ENCODE results near the gene SNX22.
A peak's percentile ranks its signal among the peaks of the same experiment; 100 is the strongest.

Gene SNX22

GRCh38 chr15:64156652-64157331 lies 5.3 kb downstream of the SNX22 start:
- H3K4me3 ChIP-seq (ENCODE audit: low read depth, low read length): no peak overlapping the region
- DNase-seq (ENCODE audit: low read depth): no peak
- TF ChIP-seq CTCF (conservative IDR thresholded peaks at IDR 0.05; ENCODE audit: low read depth, low read length): no peak

- TF ChIP-seq CTCF (conservative IDR thresholded peaks at IDR 0.05; ENCODE audit: low read depth, low read length): no peak
- no peak overlapping the region for H3K4me3 ChIP-seq (ENCODE audit: low read depth, low read length)
- no peak for DNase-seq (ENCODE audit: low read depth)
Observed at GRCh38 chr15:64157599-64158125, 6.1 kb downstream of the SNX22 start.

GRCh38 chr15:64158363-64159134 lies 7.0 kb downstream of the SNX22 start:
- no peak for DNase-seq (ENCODE audit: low read depth)
- no peak for TF ChIP-seq CTCF (conservative IDR thresholded peaks at IDR 0.05; ENCODE audit: low read depth, low read length)

GRCh38 chr15:64161688-64162477 lies 10.4 kb downstream of the SNX22 start:
- TF ChIP-seq CTCF (conservative IDR thresholded peaks at IDR 0.05; ENCODE audit: low read depth, low read length): no peak
- DNase-seq (ENCODE audit: low read depth): no peak
- peak overlapping the region; percentile 98 for H3K4me3 ChIP-seq (ENCODE audit: low read depth, low read length)

More at GRCh38 chr15:64158363-64159134, 7.0 kb downstream of the SNX22 start:
- H3K4me3 ChIP-seq (ENCODE audit: low read depth, low read length): no peak overlapping the region

GRCh38 chr15:64162478-64162868 lies 10.9 kb downstream of the SNX22 start:
- peak overlapping the region; percentile 98 for H3K4me3 ChIP-seq (ENCODE audit: low read depth, low read length)
- DNase-seq (ENCODE audit: low read depth): no peak
- no peak for TF ChIP-seq CTCF (conservative IDR thresholded peaks at IDR 0.05; ENCODE audit: low read depth, low read length)

GRCh38 chr15:64162869-64163658 lies 11.5 kb downstream of the SNX22 start, which contains the start of gene PPIB:
TSS of gene PPIB (minus strand) at chr15:64163022. CDS start at chr15:64162986, 36 bp downstream.
- peak within 1 kb of the TSS; percentile 98 for H3K4me3 ChIP-seq (ENCODE audit: low read depth, low read length)
- DNase-seq (ENCODE audit: low read depth): peak; percentile 99
- TF ChIP-seq CTCF (conservative IDR thresholded peaks at IDR 0.05; ENCODE audit: low read depth, low read length): peak; percentile 52

Data from choroid plexus epithelial cell (primary cell).